Sigmoid colon (tissue), 7 donors: ENCODE data around the gene COX7A2L. TPM values are rescaled to one million over a fixed set of nuclear protein-coding genes. Genes with fewer than 3 reads are reported as not detected.
"Not testable (repeated sequence)": the region's sequence is repeated elsewhere in the genome, so short reads cannot be mapped to it uniquely, and the experiment has no call there.

Source experiments
- DNase-seq: peaks from one replicate; pipeline ENCODE4 v3.0.0-alpha.2; 2019
- H3K27ac ChIP-seq, 4 donors: fragments of 200-600 bp; sonication (generic); one replicate each; pipeline ENCODE4 v1.5.1; 2016 to 2019; ENCODE audit warnings: mild to moderate bottlenecking in 1 of 4
- H3K27me3 ChIP-seq, 3 donors: fragments of 200-600 bp; sonication (generic); one replicate each; pipeline ENCODE4 v1.5.1; 2019; ENCODE audit warnings: mild to moderate bottlenecking in 1 of 3
- H3K36me3 ChIP-seq, 4 donors: fragments of 200-600 bp; sonication (generic); one replicate each; pipeline ENCODE4 v1.5.1; 2016 to 2019
- H3K4me1 ChIP-seq, 4 donors: fragments of 200-600 bp; sonication (generic); one replicate each; pipeline ENCODE4 v1.5.1; 2017 to 2019
- H3K4me3 ChIP-seq, 4 donors: fragments of 200-600 bp; sonication (generic); one replicate each; pipeline ENCODE4 v1.5.1; 2017 to 2019; ENCODE audit warnings: mild to moderate bottlenecking in 2 of 4, moderate library complexity in 1 of 4
- H3K9me3 ChIP-seq, 4 donors: fragments of 200-600 bp in 3 of 4; sonication (generic) in 3 of 4; one replicate each; pipeline versions ENCODE4 v1.5.1 to v1.6.1; 2013 to 2019
- CTCF ChIP-seq, 4 experiments: fragments of 450-650 bp in 3 of 4; fragments of 200-600 bp in 1 of 4; IDR thresholded peaks; one replicate each; pipeline ENCODE4 v1.5.1; 2016 to 2019; ENCODE audit warnings: antibody characterized with exemption in 4 of 4, mild to moderate bottlenecking in 3 of 4, moderate library complexity in 2 of 4
- EP300 ChIP-seq, 4 donors: sonication (generic); formaldehyde crosslinking; IDR thresholded peaks; one replicate each; pipeline ENCODE4 v1.6.1; 2017; ENCODE audit warnings: antibody characterized with exemption in 4 of 4
- POLR2A ChIP-seq, 2 donors: fragments of 450-650 bp; IDR thresholded peaks; one replicate each; pipeline ENCODE4 v1.6.1; 2016; ENCODE audit warnings: antibody characterized with exemption in 2 of 2, mild to moderate bottlenecking in 2 of 2, moderate library complexity in 2 of 2
- POLR2AphosphoS5 ChIP-seq, 4 donors: sonication (generic); formaldehyde crosslinking; IDR thresholded peaks; one replicate each; pipeline ENCODE4 v1.6.1; 2017; ENCODE audit warnings: antibody characterized with exemption in 4 of 4
- WGBS, 2 donors: extraction: QIAGEN DNeasy Blood & Tissue Kit; methylation state at CpG; one replicate each; pipeline ENCODE4 v1.1.7; 2013; 5-methylcytosine and 5-hydroxymethylcytosine counted together
- intact Hi-C: fragments of 100-400 bp; cut with DNase I; formaldehyde crosslinking; loops from one replicate; pipeline ENCODE4 v1.15.1; 2023
- polyA plus RNA-seq, 3 donors: library from polyadenylated mRNA; stranded (reverse); fragments of 200-250 nt; gene quantifications; one replicate each; pipeline ENCODE4 v1.2.3, GENCODE V29; 2013
- total RNA-seq, 4 donors: library from RNA; depleted of rRNA; stranded (reverse); fragments of >200 nt; gene quantifications; one replicate each; pipeline ENCODE4 v1.1.0, GENCODE V29; 2016
- donor health status: healthy with polysubstance abuse.
- donor health status: Bipolar disorder and iron deficiency.
- donor health status: healthy.

COX7A2L gene
- total and polyA plus RNA-seq, 7 donors, result 149 to 270 (median 193) TPM

GRCh38 chr2:42383855-42384530 is 23.0 kb upstream of the COX7A2L start:
- no peak for DNase-seq
- no peak overlapping the region for H3K27ac ChIP-seq
- no peaks in the 10 kb centered on the region for H3K9me3 ChIP-seq
- no peak overlapping the region for H3K4me3 ChIP-seq
- TF ChIP-seq CTCF (IDR thresholded peaks at IDR 0.05) (no peak), EP300 (IDR thresholded peaks at IDR 0.05) (no peak), POLR2A (IDR thresholded peaks at IDR 0.05) (no peak), POLR2AphosphoS5 (IDR thresholded peaks at IDR 0.05) (no peak)
- H3K27me3 ChIP-seq, result no peaks in the 10 kb centered on the region
- no peaks in the 10 kb centered on the region for H3K4me1 ChIP-seq
- WGBS, 2 donors, result 88 to 95% methylated on average over 11 of the region's 11 CpGs
- intact Hi-C loops, result no loop called here
- H3K36me3 ChIP-seq, result no peaks in the 10 kb centered on the region

- H3K4me1 ChIP-seq, result no peaks in the 10 kb centered on the region
- no peak overlapping the region for H3K27ac ChIP-seq
- no peaks in the 10 kb centered on the region for H3K36me3 ChIP-seq
- 55 to 73% methylated on average over 4 of the region's 4 CpGs for WGBS, 2 donors
- DNase-seq, result no peak
- intact Hi-C loops, result no loop called here
- no peaks in the 10 kb centered on the region for H3K27me3 ChIP-seq
- no peak overlapping the region for H3K4me3 ChIP-seq
- H3K9me3 ChIP-seq, result no peaks in the 10 kb centered on the region
- TF ChIP-seq POLR2AphosphoS5 (IDR thresholded peaks at IDR 0.05) (no peak), CTCF (IDR thresholded peaks at IDR 0.05) (no peak), POLR2A (IDR thresholded peaks at IDR 0.05) (no peak), EP300 (IDR thresholded peaks at IDR 0.05) (no peak)
Measured at GRCh38 chr2:42382144-42382543, 21.1 kb upstream of the COX7A2L start.

GRCh38 chr2:42380026-42380425 is 19.0 kb upstream of the COX7A2L start:
- intact Hi-C loops, H3K27me3 ChIP-seq, DNase-seq, H3K4me3 ChIP-seq, H3K9me3 ChIP-seq, H3K4me1 ChIP-seq, H3K36me3 ChIP-seq, H3K27ac ChIP-seq: not testable (repeated sequence)
- 50 to 84% methylated on average over 7 of the region's 7 CpGs for WGBS, 2 donors

- Histone ChIP-seq H3K27ac (no peak overlapping the region), H3K9me3 (no peaks in the 10 kb centered on the region), H3K36me3 (no peaks in the 10 kb centered on the region), H3K4me1 (no peaks in the 10 kb centered on the region), H3K4me3 (no peak overlapping the region), H3K27me3 (no peaks in the 10 kb centered on the region)
- 95 to 96% methylated on average over 9 of the region's 9 CpGs for WGBS, 2 donors
- no peak for DNase-seq
- intact Hi-C loops, result no loop called here
- TF ChIP-seq POLR2AphosphoS5 (IDR thresholded peaks at IDR 0.05) (no peak), POLR2A (IDR thresholded peaks at IDR 0.05) (no peak), EP300 (IDR thresholded peaks at IDR 0.05) (no peak), CTCF (IDR thresholded peaks at IDR 0.05) (no peak)
Measured at GRCh38 chr2:42378415-42378814, 17.4 kb upstream of the COX7A2L start.

GRCh38 chr2:42376758-42377157 is 15.7 kb upstream of the COX7A2L start:
- intact Hi-C loops, result no loop called here
- 67 to 85% methylated on average over 7 of the region's 7 CpGs for WGBS, 2 donors
- no peak for DNase-seq
- H3K4me1 ChIP-seq, result no peaks in the 10 kb centered on the region
- no peaks in the 10 kb centered on the region for H3K36me3 ChIP-seq
- no peak for TF ChIP-seq POLR2AphosphoS5 (IDR thresholded peaks at IDR 0.05)
- no peak for TF ChIP-seq POLR2A (IDR thresholded peaks at IDR 0.05)
- TF ChIP-seq CTCF (IDR thresholded peaks at IDR 0.05), result no peak
- no peak for TF ChIP-seq EP300 (IDR thresholded peaks at IDR 0.05)
- no peaks in the 10 kb centered on the region for H3K27me3 ChIP-seq
- H3K9me3 ChIP-seq, result no peaks in the 10 kb centered on the region
- H3K27ac ChIP-seq, result no peak overlapping the region
- no peak overlapping the region for H3K4me3 ChIP-seq
